ENCODE data around the gene PDE6B. TPM values are rescaled to one million over a fixed set of nuclear protein-coding genes. Genes with fewer than 3 reads are reported as not detected.

The PDE6B gene
- total RNA-seq, 1 donor, result under 0.01 TPM

- DNase-seq (ENCODE audit: low read depth), result no peak
Measured at GRCh38 chr4:706834-707598, 81.6 kb downstream of the PDE6B start.

GRCh38 chr4:707929-708630 lies 82.7 kb downstream of the PDE6B start:
- TF ChIP-seq CTCF (IDR thresholded peaks at IDR 0.05; ENCODE audit: insufficient read depth, low read depth, low read length), result no peak
- H3K4me3 ChIP-seq (ENCODE audit: low read depth, low read length), result peak overlapping the region; percentile 21
- no peak for DNase-seq (ENCODE audit: low read depth)

More at GRCh38 chr4:706834-707598, 81.6 kb downstream of the PDE6B start:
- no peak for TF ChIP-seq CTCF (IDR thresholded peaks at IDR 0.05; ENCODE audit: insufficient read depth, low read depth, low read length)
- H3K4me3 ChIP-seq (ENCODE audit: low read depth, low read length), result peak overlapping the region; percentile 87

- peak overlapping the region; percentile 6 for H3K4me3 ChIP-seq (ENCODE audit: low read depth, low read length)
- TF ChIP-seq CTCF (IDR thresholded peaks at IDR 0.05; ENCODE audit: insufficient read depth, low read depth, low read length), result no peak
- no peak for DNase-seq (ENCODE audit: low read depth)
Measured at GRCh38 chr4:708631-708933, 83.2 kb downstream of the PDE6B start.

- H3K4me3 ChIP-seq (ENCODE audit: low read depth, low read length), result no peak overlapping the region
- DNase-seq (ENCODE audit: low read depth), result no peak
- TF ChIP-seq CTCF (IDR thresholded peaks at IDR 0.05; ENCODE audit: insufficient read depth, low read depth, low read length), result no peak
Measured at GRCh38 chr4:709348-709747, 84.0 kb downstream of the PDE6B start.

- DNase-seq (ENCODE audit: low read depth), result no peak
- H3K4me3 ChIP-seq (ENCODE audit: low read depth, low read length), result no peak overlapping the region
- TF ChIP-seq CTCF (IDR thresholded peaks at IDR 0.05; ENCODE audit: insufficient read depth, low read depth, low read length), result no peak
Measured at GRCh38 chr4:710116-710515, 84.7 kb downstream of the PDE6B start.

- no peak for DNase-seq (ENCODE audit: low read depth)
- TF ChIP-seq CTCF (IDR thresholded peaks at IDR 0.05; ENCODE audit: insufficient read depth, low read depth, low read length), result no peak
- no peak overlapping the region for H3K4me3 ChIP-seq (ENCODE audit: low read depth, low read length)
Measured at GRCh38 chr4:710916-711315, 85.5 kb downstream of the PDE6B start.

Data from fibroblast of villous mesenchyme (primary cell).